Measurements from ENCODE around the gene NTNG2. TPM values are rescaled to one million over a fixed set of nuclear protein-coding genes. Genes with fewer than 3 reads are reported as not detected.

NTNG2 gene
- polyA plus RNA-seq: 0.26 and 0.43 TPM in 2 replicates
- 0.24 and 0.35 TPM in 2 replicates for polyA minus RNA-seq

- Histone ChIP-seq H3K4me3 (ENCODE audit: low read length) (peak within 1 kb of the TSS; percentile 62), H3K4me2 (ENCODE audit: low read length) (peak within 1 kb of the TSS; percentile 30), H3K27ac (ENCODE audit: low read length) (no peak within 1 kb of the TSS), H3K9me3 (ENCODE audit: low read length) (no peaks in the 10 kb centered on the region), H3K27me3 (ENCODE audit: insufficient read depth, low read depth, low read length) (peaks cover 71% of the 10 kb centered on the region), H3K36me3 (ENCODE audit: insufficient read depth, low read length) (no peaks in the 10 kb centered on the region), H3K79me2 (replicated peaks; ENCODE audit: insufficient read depth, low read length) (no peaks in the 10 kb centered on the region), H2AFZ (ENCODE audit: low read depth, low read length) (no peak within 1 kb of the TSS), H3F3A (ENCODE audit: insufficient read depth, low read length, poor library complexity, severe bottlenecking) (no peaks in the 10 kb centered on the region), H3K9ac (ENCODE audit: low read length) (peak within 1 kb of the TSS; percentile 38), H3K9me2 (ENCODE audit: insufficient read depth, low read length) (no peaks in the 10 kb centered on the region), H4K20me1 (ENCODE audit: insufficient read depth) (no peaks in the 10 kb centered on the region)
- TF ChIP-seq MXI1 (conservative IDR thresholded peaks at IDR 0.05; ENCODE audit: poor library complexity, severe bottlenecking) (no peak), POLR2AphosphoS5 (IDR thresholded peaks at IDR 0.05) (no peak), SMC3 (conservative IDR thresholded peaks at IDR 0.05; ENCODE audit: poor library complexity) (no peak), RAD21 (conservative IDR thresholded peaks at IDR 0.05) (no peak), EP300 (conservative IDR thresholded peaks at IDR 0.05; ENCODE audit: poor library complexity, severe bottlenecking) (no peak), REST (IDR thresholded peaks at IDR 0.05; ENCODE audit: borderline replicate concordance) (no peak), EZH2 (IDR thresholded peaks at IDR 0.05; ENCODE audit: borderline replicate concordance, insufficient read depth, low read length, poor library complexity, severe bottlenecking) (no peak)
Measured at GRCh38 chr9:132161743-132162184, at the start of gene NTNG2. Gene NTNG2 (plus strand): TSS chr9:132162058. CDS start chr9:132166832, 4,774 bp downstream.

DNA sequence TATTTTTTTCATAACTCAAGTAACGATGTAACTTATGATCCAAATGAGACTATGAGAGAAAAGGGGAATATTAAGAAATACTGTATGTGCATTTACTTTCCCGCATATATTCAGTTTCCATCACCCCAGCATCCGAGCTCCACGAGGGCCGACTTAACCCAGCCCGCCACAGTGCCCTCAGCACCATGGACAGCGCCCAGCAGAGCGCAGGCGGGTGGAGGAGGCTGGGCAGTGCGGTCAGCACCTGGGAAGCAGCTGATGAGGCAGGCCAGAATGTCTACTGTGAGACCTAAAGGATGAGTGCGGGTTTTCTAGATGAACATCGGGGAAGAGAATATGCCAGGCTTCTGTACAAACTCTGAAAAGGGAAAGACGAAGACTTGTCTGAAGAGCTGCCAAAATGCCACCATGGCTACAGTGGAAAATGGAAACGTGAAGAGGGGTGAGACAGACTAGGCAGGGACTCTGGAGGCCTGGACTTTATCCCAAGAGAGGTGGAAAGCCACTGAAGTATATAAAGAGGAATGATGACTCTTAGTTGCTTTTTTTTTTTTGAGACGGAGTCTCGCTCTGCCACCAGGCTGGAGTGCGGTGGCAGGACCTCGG lies 47.7 kb upstream of the NTNG2 start:
- H2AFZ ChIP-seq (ENCODE audit: low read depth, low read length): no peak overlapping the region
- no peaks in the 10 kb centered on the region for H3K9me2 ChIP-seq (ENCODE audit: insufficient read depth, low read length)
- no peak overlapping the region for H3K9ac ChIP-seq (ENCODE audit: low read length)
- H3K36me3 ChIP-seq (ENCODE audit: insufficient read depth, low read length): no peaks in the 10 kb centered on the region
- H3K4me2 ChIP-seq (ENCODE audit: low read length): no peak overlapping the region
- no peak overlapping the region for H3K27ac ChIP-seq (ENCODE audit: low read length)
- peak; percentile 93 for TF ChIP-seq REST (IDR thresholded peaks at IDR 0.05; ENCODE audit: borderline replicate concordance)
- no peak for TF ChIP-seq POLR2AphosphoS5 (IDR thresholded peaks at IDR 0.05)
- no peak for TF ChIP-seq CTCF (IDR thresholded peaks at IDR 0.05; ENCODE audit: poor library complexity, severe bottlenecking)
- H3K79me2 ChIP-seq (replicated peaks; ENCODE audit: insufficient read depth, low read length): no peaks in the 10 kb centered on the region
- no peak overlapping the region for H3K4me3 ChIP-seq (ENCODE audit: low read length)
- H4K20me1 ChIP-seq (ENCODE audit: insufficient read depth): no peaks in the 10 kb centered on the region
- peaks cover 28% of the 10 kb centered on the region for H3K27me3 ChIP-seq (ENCODE audit: insufficient read depth, low read depth, low read length)
- no peaks in the 10 kb centered on the region for H3K9me3 ChIP-seq (ENCODE audit: low read length)
- H3F3A ChIP-seq (ENCODE audit: insufficient read depth, low read length, poor library complexity, severe bottlenecking): no peaks in the 10 kb centered on the region

Measured in neural cell (in vitro differentiated cells).